CD4-positive, alpha-beta T cell (primary cell): ENCODE measurements around the gene TMOD3. TPM values are rescaled to one million over a fixed set of nuclear protein-coding genes. Genes with fewer than 3 reads are reported as not detected.

Experiments
- ATAC-seq: fragments of 200-7000 bp; cut with Tn5 transposase; one replicate; pipeline ENCODE4 v1.10.0; 2022; ENCODE audit warnings: mild to moderate bottlenecking; ENCODE audit not compliant: poor library complexity
- CTCF ChIA-PET: fragments of 350-600 bp; sonication (Branson Sonifier 250); formaldehyde crosslinking; loops from one replicate; lab custom pipeline; 2021; ENCODE audit warnings: antibody characterized with exemption, inconsistent platforms; lab: Charles Lee
- POLR2A ChIA-PET: fragments of 350-600 bp; sonication (Branson Sonifier 250); formaldehyde crosslinking; loops from one replicate; lab custom pipeline; 2021; ENCODE audit warnings: antibody characterized with exemption, inconsistent platforms; lab: Charles Lee
- DNase-seq, 14 experiments: peaks; one replicate each; pipeline ENCODE4 v3.0.0-alpha.2; 2013 to 2020; ENCODE audit warnings: mixed read lengths in 2 of 14
- H3K27ac ChIP-seq, 2 donors: one replicate each; pipeline versions ENCODE4 v1.5.1 to v1.7.0; 2013; ENCODE audit warnings: low read length in 2 of 2, low read depth in 1 of 2, mild to moderate bottlenecking in 1 of 2
- H3K27me3 ChIP-seq, 2 experiments: 1 replicate in 1 of 2; 2 replicates in 1 of 2; pipeline versions ENCODE4 v1.6.1 to v1.7.0; 2013; ENCODE audit warnings: low read length in 2 of 2, control low read depth in 1 of 2, mild to moderate bottlenecking in 1 of 2, moderate library complexity in 1 of 2; ENCODE audit not compliant: insufficient read depth in 2 of 2, control insufficient read depth in 1 of 2
- H3K36me3 ChIP-seq: one replicate; pipeline ENCODE4 v1.6.1; 2013; ENCODE audit warnings: low read length, control low read depth; ENCODE audit not compliant: insufficient read depth
- H3K4me1 ChIP-seq: one replicate; pipeline ENCODE4 v1.6.1; 2013; ENCODE audit warnings: low read length, control low read depth; ENCODE audit not compliant: insufficient read depth
- H3K4me3 ChIP-seq: one replicate; pipeline ENCODE4 v1.5.1; 2013; ENCODE audit warnings: mild to moderate bottlenecking, low read length, moderate library complexity
- H3K9me3 ChIP-seq, 2 experiments: 1 replicate in 1 of 2; 2 replicates in 1 of 2; pipeline versions ENCODE4 v1.6.1 to v1.7.0; 2013; ENCODE audit warnings: low read length in 2 of 2, mild to moderate bottlenecking in 2 of 2, control low read depth in 1 of 2, moderate library complexity in 1 of 2; ENCODE audit not compliant: control insufficient read depth in 1 of 2, insufficient read depth in 1 of 2
- H3K27ac Mint-ChIP-seq: one replicate; pipeline ENCODE4 v1.8.0; 2020; ENCODE audit warnings: mixed read lengths
- H3K27me3 Mint-ChIP-seq: one replicate; pipeline ENCODE4 v1.8.0; 2021; ENCODE audit warnings: mixed read lengths
- H3K36me3 Mint-ChIP-seq: one replicate; pipeline ENCODE4 v1.8.0; 2021; ENCODE audit warnings: low read depth, mixed read lengths
- H3K4me1 Mint-ChIP-seq: one replicate; pipeline ENCODE4 v1.8.0; 2021; ENCODE audit warnings: low read depth, mixed read lengths
- H3K4me3 Mint-ChIP-seq: one replicate; pipeline ENCODE4 v1.8.0; 2020; ENCODE audit warnings: mild to moderate bottlenecking, mixed read lengths
- H3K9me3 Mint-ChIP-seq: one replicate; pipeline ENCODE4 v1.8.0; 2020; ENCODE audit warnings: mixed read lengths
- intact Hi-C, 2 experiments: fragments of 100-400 bp; cut with DNase I in 1 of 2; cut with micrococcal nuclease in 1 of 2; formaldehyde crosslinking; loops; one replicate each; pipeline versions ENCODE4 v1.15.1 to v1.9.0; 2023 to 2025; cut with DNase I, micrococcal nuclease
- total RNA-seq, 174 experiments: library from RNA in 2 of 174; stranded (reverse) in 2 of 174; gene quantifications; one replicate each; pipeline ENCODE4 v1.2.3 and lab custom pipeline; 2021 to 2026
- TF ChIP-seq, protein P1 (sequence below): fragments of 200-600 bp; IDR thresholded peaks from one replicate; pipeline ENCODE4 v1.8.0; 2022; ENCODE audit warnings: antibody characterized with exemption, mild to moderate bottlenecking

The TMOD3 gene
- total RNA-seq, 2 experiments from 2014 or later = 37.6 to 39.0 TPM

DNA sequence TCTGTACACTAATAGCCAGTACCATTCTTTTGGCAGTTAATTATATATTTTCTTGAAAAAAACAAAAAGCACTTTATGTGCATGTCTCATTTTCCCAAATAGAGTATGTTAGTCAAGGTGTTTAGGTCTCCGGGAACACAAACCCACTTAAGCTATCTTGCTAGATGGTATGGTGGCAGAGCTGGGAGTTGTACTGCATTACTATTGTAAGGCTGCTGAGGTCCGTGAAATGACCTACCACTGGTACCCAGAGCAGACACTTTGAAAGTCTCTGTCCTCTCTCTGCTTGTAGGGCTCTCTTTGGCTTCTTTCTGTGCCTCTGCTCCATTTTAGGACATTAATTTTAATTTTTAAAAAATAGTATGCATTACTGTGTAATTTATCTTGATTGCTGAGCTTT is 8.8 kb downstream of the TMOD3 start:
- H3K4me3 Mint-ChIP-seq = peak overlapping the region; percentile 70
- H3K36me3 ChIP-seq = no peaks in the 10 kb centered on the region
- ChIA-PET POLR2A (interaction anchor here (1.2 to 1.6 kb wide), 4 partner anchors 9 to 23 kb away, joined by 4 to 6 read pairs (median 4); partner anchors contain the start of gene TMOD3), CTCF (interaction anchor here (1.1 kb wide), 1 partner anchor 68 kb away, joined by 4 read pairs; no protein-coding TSS in a partner anchor)
- H3K27me3 ChIP-seq = no peaks in the 10 kb centered on the region
- ATAC-seq = no peak
- no peaks in the 10 kb centered on the region for H3K27me3 Mint-ChIP-seq
- H3K9me3 Mint-ChIP-seq = no peaks in the 10 kb centered on the region
- H3K36me3 Mint-ChIP-seq = no peaks in the 10 kb centered on the region
- peaks cover 96% of the 10 kb centered on the region for H3K4me1 Mint-ChIP-seq
- TF ChIP-seq, protein P1, sequence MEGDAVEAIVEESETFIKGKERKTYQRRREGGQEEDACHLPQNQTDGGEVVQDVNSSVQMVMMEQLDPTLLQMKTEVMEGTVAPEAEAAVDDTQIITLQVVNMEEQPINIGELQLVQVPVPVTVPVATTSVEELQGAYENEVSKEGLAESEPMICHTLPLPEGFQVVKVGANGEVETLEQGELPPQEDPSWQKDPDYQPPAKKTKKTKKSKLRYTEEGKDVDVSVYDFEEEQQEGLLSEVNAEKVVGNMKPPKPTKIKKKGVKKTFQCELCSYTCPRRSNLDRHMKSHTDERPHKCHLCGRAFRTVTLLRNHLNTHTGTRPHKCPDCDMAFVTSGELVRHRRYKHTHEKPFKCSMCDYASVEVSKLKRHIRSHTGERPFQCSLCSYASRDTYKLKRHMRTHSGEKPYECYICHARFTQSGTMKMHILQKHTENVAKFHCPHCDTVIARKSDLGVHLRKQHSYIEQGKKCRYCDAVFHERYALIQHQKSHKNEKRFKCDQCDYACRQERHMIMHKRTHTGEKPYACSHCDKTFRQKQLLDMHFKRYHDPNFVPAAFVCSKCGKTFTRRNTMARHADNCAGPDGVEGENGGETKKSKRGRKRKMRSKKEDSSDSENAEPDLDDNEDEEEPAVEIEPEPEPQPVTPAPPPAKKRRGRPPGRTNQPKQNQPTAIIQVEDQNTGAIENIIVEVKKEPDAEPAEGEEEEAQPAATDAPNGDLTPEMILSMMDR = no peak
- no peaks in the 10 kb centered on the region for H3K9me3 ChIP-seq
- H3K4me1 ChIP-seq = peaks cover 34% of the 10 kb centered on the region
- DNase-seq = no peak
- H3K4me3 ChIP-seq = no peak overlapping the region
- intact Hi-C loops = no loop called here
- peak overlapping the region; percentile 31 for H3K27ac Mint-ChIP-seq
- H3K27ac ChIP-seq = no peak overlapping the region

DNA sequence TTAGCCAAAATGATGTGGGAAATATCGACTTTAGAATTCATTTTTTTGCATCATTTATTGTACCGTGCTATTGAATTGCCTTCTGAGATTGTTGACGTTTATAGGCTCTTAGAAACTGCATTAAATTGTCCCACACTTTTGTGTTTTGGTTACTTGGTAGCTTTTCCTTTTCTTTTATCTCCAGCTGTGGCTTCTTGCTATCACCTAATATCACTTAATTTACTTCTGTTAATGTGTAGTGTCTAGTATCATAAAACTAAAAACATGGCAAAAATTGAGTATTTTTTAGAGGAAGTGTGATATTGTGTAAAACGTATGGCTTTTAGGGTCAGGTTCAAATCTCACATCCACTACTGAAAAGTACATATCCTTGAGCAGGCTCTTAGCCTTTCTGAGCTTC is 11.2 kb downstream of the TMOD3 start:
- ChIA-PET CTCF (no interaction called here), POLR2A (interaction anchor here (1.5 kb wide), 1 partner anchor 21 kb away, joined by 3 read pairs; no protein-coding TSS in a partner anchor)
- no peaks in the 10 kb centered on the region for H3K27me3 ChIP-seq
- DNase-seq = no peak
- no peak overlapping the region for H3K27ac Mint-ChIP-seq
- no peaks in the 10 kb centered on the region for H3K36me3 ChIP-seq
- H3K9me3 Mint-ChIP-seq = no peaks in the 10 kb centered on the region
- no peak for ATAC-seq
- no peaks in the 10 kb centered on the region for H3K27me3 Mint-ChIP-seq
- no peak overlapping the region for H3K4me3 ChIP-seq
- peaks cover 94% of the 10 kb centered on the region for H3K4me1 Mint-ChIP-seq
- H3K36me3 Mint-ChIP-seq = no peaks in the 10 kb centered on the region
- intact Hi-C loops = no loop called here
- H3K4me3 Mint-ChIP-seq = peak overlapping the region; percentile 17
- TF ChIP-seq, protein P1 = no peak
- H3K27ac ChIP-seq = no peak overlapping the region
- H3K4me1 ChIP-seq = peaks cover 40% of the 10 kb centered on the region
- H3K9me3 ChIP-seq = no peaks in the 10 kb centered on the region

DNA sequence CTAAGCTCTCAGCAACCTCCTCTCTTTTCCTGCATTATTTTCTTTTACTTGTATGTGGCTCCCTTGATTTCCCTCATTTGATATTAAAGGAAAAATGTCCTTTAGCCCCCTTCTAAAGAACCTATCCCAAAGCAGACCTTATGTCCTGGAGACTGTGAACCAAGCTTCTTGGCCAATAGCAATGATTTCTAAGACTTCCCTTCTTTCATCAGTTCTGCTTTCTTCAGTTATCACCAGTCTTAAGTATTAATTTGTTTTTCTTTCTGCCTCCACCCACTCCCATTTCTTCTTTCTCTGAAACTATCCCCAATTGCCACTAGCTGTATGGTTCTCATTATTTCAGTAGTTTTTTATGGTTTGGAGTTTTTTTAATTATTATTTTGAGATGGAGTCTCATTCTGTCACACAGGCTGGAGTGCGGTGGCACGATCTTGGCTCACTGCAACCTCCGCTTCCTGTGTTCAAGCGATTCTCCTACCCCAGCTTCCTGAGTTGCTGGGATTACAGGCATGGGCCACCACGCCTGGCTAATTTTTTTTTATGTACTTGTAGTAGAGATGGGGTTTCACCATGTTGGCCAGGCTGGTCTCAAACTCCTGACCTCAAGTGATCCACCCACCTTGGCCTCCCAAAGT is 12.1 kb downstream of the TMOD3 start:
- intact Hi-C loops = no loop called here
- POLR2A ChIA-PET = interaction anchor here (1.5 kb wide), 1 partner anchor 21 kb away, joined by 3 read pairs; no protein-coding TSS in a partner anchor
- H3K27me3 ChIP-seq = no peaks in the 10 kb centered on the region
- H3K9me3 ChIP-seq = no peaks in the 10 kb centered on the region
- DNase-seq (no peak), ATAC-seq (no peak)
- Mint-ChIP-seq H3K4me3 (peak overlapping the region; percentile 5), H3K36me3 (no peaks in the 10 kb centered on the region), H3K9me3 (no peaks in the 10 kb centered on the region), H3K27me3 (no peaks in the 10 kb centered on the region), H3K27ac (no peak overlapping the region), H3K4me1 (peaks cover 94% of the 10 kb centered on the region)
- H3K36me3 ChIP-seq = no peaks in the 10 kb centered on the region
- TF ChIP-seq, protein P1 = no peak
- no peak overlapping the region for H3K4me3 ChIP-seq
- peaks cover 45% of the 10 kb centered on the region for H3K4me1 ChIP-seq
- H3K27ac ChIP-seq = no peak overlapping the region
- CTCF ChIA-PET = interaction anchor here (1.1 kb wide), 1 partner anchor 12 kb away, joined by 4 read pairs; no protein-coding TSS in a partner anchor
